HepG2 (cell line): ENCODE results near the gene RDH11. TPM values are rescaled to one million over a fixed set of nuclear protein-coding genes. Genes with fewer than 3 reads are reported as not detected.

Source experiments
- ATF2 ChIP-seq: sonication (generic); formaldehyde crosslinking; IDR thresholded peaks from 2 replicates; pipeline ENCODE4 v1.4.0; 2020; ENCODE audit warnings: missing genetic modification reagents
- CBFB ChIP-seq: sonication (generic); formaldehyde crosslinking; IDR thresholded peaks from 2 replicates; pipeline ENCODE4 v1.4.0; 2020; ENCODE audit warnings: missing genetic modification reagents
- DZIP1 ChIP-seq: sonication (generic); formaldehyde crosslinking; IDR thresholded peaks from 2 replicates; pipeline ENCODE4 v1.5.0; 2020; ENCODE audit warnings: mild to moderate bottlenecking, missing genetic modification reagents
- E2F1 ChIP-seq: sonication (generic); formaldehyde crosslinking; IDR thresholded peaks from 2 replicates; pipeline ENCODE4 v1.5.0; 2020; ENCODE audit warnings: missing genetic modification reagents
- ERF ChIP-seq: IDR thresholded peaks from 2 replicates; pipeline ENCODE4 v1.6.1; 2018; ENCODE audit warnings: missing biosample characterization, missing genetic modification reagents
- HMG20A ChIP-seq: IDR thresholded peaks from 2 replicates; pipeline ENCODE4 v1.6.1; 2016; ENCODE audit warnings: borderline replicate concordance
- MLXIP ChIP-seq: sonication (generic); formaldehyde crosslinking; IDR thresholded peaks from 2 replicates; pipeline ENCODE4 v1.9.0; 2021; ENCODE audit warnings: missing genetic modification reagents, borderline replicate concordance
- POLR2A ChIP-seq, 2 experiments: IDR thresholded peaks; 2 replicates each; pipeline ENCODE4 v1.6.1; 2011; ENCODE audit warnings: low read depth in 2 of 2, low read length in 2 of 2, mild to moderate bottlenecking in 1 of 2, moderate library complexity in 1 of 2; ENCODE audit not compliant: insufficient read depth in 1 of 2
- SALL2 ChIP-seq: sonication (generic); formaldehyde crosslinking; IDR thresholded peaks from 2 replicates; pipeline ENCODE4 v1.8.1; 2023; ENCODE audit warnings: mild to moderate bottlenecking, missing genetic modification reagents, inconsistent platforms
- TFDP2 ChIP-seq: sonication (generic); formaldehyde crosslinking; IDR thresholded peaks from 2 replicates; pipeline ENCODE4 v1.4.0; 2020; ENCODE audit warnings: missing genetic modification reagents
- ZNF207 ChIP-seq: fragments of 450-650 bp; IDR thresholded peaks from 2 replicates; pipeline ENCODE4 v1.6.1; 2016; ENCODE audit warnings: antibody characterized with exemption, borderline replicate concordance
- ZNF296 ChIP-seq: sonication (generic); formaldehyde crosslinking; conservative IDR thresholded peaks from 2 replicates; pipeline ENCODE4 v1.5.0; 2020; ENCODE audit warnings: mild to moderate bottlenecking, missing genetic modification reagents
- ZNF460 ChIP-seq: sonication (generic); formaldehyde crosslinking; IDR thresholded peaks from 2 replicates; pipeline ENCODE4 v1.5.1; 2020; ENCODE audit warnings: missing genetic modification reagents, mild to moderate bottlenecking, borderline replicate concordance
- ZNF530 ChIP-seq: sonication (generic); formaldehyde crosslinking; IDR thresholded peaks from 2 replicates; pipeline ENCODE4 v1.5.0; 2020; ENCODE audit warnings: low read depth, mild to moderate bottlenecking, missing genetic modification reagents
- ZNF547 ChIP-seq: sonication (generic); formaldehyde crosslinking; IDR thresholded peaks from 2 replicates; pipeline ENCODE4 v1.5.1; 2020; ENCODE audit warnings: mild to moderate bottlenecking, missing genetic modification reagents
- ZNF670 ChIP-seq: sonication (generic); formaldehyde crosslinking; IDR thresholded peaks from 2 replicates; pipeline ENCODE4 v1.8.0; 2022; ENCODE audit warnings: mild to moderate bottlenecking, missing genetic modification reagents, borderline replicate concordance
- ZNF678 ChIP-seq: sonication (generic); formaldehyde crosslinking; IDR thresholded peaks from 2 replicates; pipeline ENCODE4 v1.4.0; 2020; ENCODE audit warnings: mild to moderate bottlenecking, missing genetic modification reagents
- ZNF724P ChIP-seq: sonication (generic); formaldehyde crosslinking; IDR thresholded peaks from 2 replicates; pipeline ENCODE4 v1.8.0; 2022; ENCODE audit warnings: missing genetic modification reagents, borderline replicate concordance
- ZNF784 ChIP-seq: sonication (generic); formaldehyde crosslinking; IDR thresholded peaks from 2 replicates; pipeline ENCODE4 v1.5.1; 2020; ENCODE audit warnings: missing genetic modification reagents, mild to moderate bottlenecking, borderline replicate concordance
- polyA plus RNA-seq, 8 experiments: library from polyadenylated mRNA; depleted of rRNA in 3 of 8; stranded (reverse) in 7 of 8; unstranded in 1 of 8; fragments of >200 nt; fragmentation: Illumina TruSeq in 4 of 8; extraction: Trizol in 4 of 8; gene quantifications; 2 replicates each; pipeline versions ENCODE4 v1.2.1 to v1.2.3, GENCODE V29; 2011 to 2016; ENCODE audit warnings: low read depth in 4 of 8, missing spikeins in 1 of 8, mixed read lengths in 1 of 8; ENCODE audit not compliant: insufficient read depth in 1 of 8
- total RNA-seq, 5 experiments: library from RNA; depleted of rRNA; stranded (reverse); fragments of >200 nt; fragmentation: Illumina TruSeq; extraction: Trizol; gene quantifications; 2 replicates each; pipeline ENCODE4 v1.2.3, GENCODE V29; 2016; ENCODE audit warnings: low read depth in 1 of 5

The RDH11 gene
- total and polyA plus RNA-seq, 2 of the 13 experiments (the other 11 are each of a cell fraction or from before 2014, with no cell fraction given) = 106 to 131 TPM

- TF ChIP-seq E2F1 (CRISPR knock-in tag) (peak; percentile 7; the same call in 1 of the 2 replicates), ZNF670 (CRISPR knock-in tag) (peak; percentile 61), ZNF207 (no peak), ERF (CRISPR knock-in tag) (peak; percentile 54; the same call in 1 of the 2 replicates), SALL2 (CRISPR knock-in tag) (peak; percentile 81), ZNF460 (CRISPR knock-in tag) (no peak), CBFB (CRISPR knock-in tag) (0 out of 2 replicates have a peak, but pooled peaks have one; percentile 51), ZNF678 (CRISPR knock-in tag) (no peak), ZNF530 (CRISPR knock-in tag) (no peak), ZNF296 (CRISPR knock-in tag) (0 out of 2 replicates have a peak, but pooled peaks have one; percentile 41), MLXIP (CRISPR knock-in tag) (no peak), POLR2A (IDR thresholded peaks at IDR 0.05; ENCODE audit: insufficient read depth in 1 of 2, low read depth in 2 of 2, low read length in 2 of 2) (peak; percentile 57 to 73), DZIP1 (CRISPR knock-in tag) (0 out of 2 replicates have a peak, but pooled peaks have one; percentile 74), ATF2 (CRISPR knock-in tag) (peak; percentile 23; the same call in 1 of the 2 replicates), HMG20A (CRISPR knock-in tag) (no peak), ZNF724P (CRISPR knock-in tag) (no peak), ZNF547 (CRISPR knock-in tag) (peak; percentile 84), TFDP2 (CRISPR knock-in tag) (peak; percentile 56; the same call in 1 of the 2 replicates), ZNF784 (CRISPR knock-in tag) (0 out of 2 replicates have a peak, but pooled peaks have one; percentile 77)
Observed at GRCh38 chr14:67674480-67675218, 20.9 kb downstream of the RDH11 start, which contains the start of gene VTI1B (continued).
